ENCODE results near the gene PACSIN2.
"Not testable (repeated sequence)": the region's sequence is repeated elsewhere in the genome, so short reads cannot be mapped to it uniquely, and the experiment has no call there.

The PACSIN2 gene

GRCh38 chr22:42963231-42963595 is 51.7 kb downstream of the PACSIN2 start:
- DNase-seq = no peak

GRCh38 chr22:42962295-42963230 is 52.4 kb downstream of the PACSIN2 start:
- DNase-seq = no peak

DNA sequence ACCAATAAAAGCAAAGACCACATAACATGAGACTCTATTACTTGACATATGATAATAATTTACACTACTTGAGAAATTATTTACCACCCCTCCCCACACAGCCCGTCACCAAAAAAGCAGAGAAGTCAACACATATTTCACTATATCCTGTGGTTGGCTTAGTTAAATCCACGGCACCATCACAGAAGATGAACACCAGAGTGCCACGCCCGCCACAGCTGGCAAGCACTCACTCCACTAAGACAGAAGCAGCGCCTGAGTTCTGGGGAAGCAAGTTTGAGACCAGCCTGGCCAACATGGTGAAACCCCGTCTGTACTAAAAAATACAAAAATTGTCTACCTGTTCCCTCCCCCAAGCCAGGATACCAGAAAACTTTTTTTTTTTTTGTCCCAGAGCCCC is 53.1 kb downstream of the PACSIN2 start:
- DNase-seq = no peak

DNA sequence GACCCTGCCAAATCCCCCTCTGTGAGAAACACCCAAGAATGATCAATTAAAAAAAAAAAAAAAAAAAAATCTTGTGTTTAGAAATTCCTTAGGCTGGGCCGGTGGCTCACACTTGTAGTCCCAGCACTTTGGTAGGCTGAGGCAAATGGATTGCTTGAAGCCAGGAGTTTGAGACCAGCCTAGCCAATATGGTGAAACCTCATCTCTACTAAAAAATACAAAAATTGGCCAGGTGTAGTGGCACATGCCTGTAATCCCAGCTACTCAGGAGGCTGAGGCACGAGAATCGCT is 53.6 kb downstream of the PACSIN2 start:
- not testable (repeated sequence) for DNase-seq

DNA sequence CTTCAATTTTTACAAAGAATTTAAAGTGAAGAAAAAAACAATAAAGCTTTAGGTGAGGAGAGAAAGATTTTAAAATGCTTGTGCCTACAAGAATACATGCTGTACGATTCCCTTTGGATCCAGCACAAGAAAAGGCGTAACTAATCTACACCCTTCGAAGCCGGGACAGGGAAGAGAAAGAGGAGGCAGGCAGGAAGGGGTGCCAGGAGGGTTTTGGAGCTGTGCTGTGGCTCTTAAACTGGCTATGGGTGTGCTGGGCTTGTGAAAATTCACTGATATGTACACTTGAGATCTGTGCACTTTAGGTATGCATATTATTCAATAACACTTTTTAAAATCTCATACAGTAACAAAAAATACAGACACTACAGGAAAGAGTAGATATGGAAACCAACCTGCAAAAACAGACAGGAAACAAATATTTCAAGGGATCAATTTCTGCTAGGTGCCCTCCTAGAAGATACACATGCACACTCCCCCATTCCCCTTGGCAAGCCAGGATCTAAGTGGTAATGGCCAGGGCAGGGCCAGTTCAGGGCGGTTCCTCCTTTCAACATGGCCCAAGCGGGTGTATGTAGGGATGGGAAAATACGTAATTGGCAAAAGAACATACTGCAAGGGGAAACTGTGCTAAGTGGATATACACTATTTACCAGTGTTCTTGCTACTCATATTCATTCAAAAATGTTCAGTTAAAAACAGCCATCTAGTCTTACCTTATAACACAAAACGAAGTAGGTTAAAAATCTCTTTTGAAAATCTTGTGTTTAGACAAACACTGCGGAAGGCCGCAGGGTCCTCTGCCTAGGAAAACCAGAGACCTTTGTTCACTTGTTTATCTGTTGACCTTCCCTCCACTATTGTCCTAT is 54.2 kb downstream of the PACSIN2 start:
- no peak for DNase-seq

DNA sequence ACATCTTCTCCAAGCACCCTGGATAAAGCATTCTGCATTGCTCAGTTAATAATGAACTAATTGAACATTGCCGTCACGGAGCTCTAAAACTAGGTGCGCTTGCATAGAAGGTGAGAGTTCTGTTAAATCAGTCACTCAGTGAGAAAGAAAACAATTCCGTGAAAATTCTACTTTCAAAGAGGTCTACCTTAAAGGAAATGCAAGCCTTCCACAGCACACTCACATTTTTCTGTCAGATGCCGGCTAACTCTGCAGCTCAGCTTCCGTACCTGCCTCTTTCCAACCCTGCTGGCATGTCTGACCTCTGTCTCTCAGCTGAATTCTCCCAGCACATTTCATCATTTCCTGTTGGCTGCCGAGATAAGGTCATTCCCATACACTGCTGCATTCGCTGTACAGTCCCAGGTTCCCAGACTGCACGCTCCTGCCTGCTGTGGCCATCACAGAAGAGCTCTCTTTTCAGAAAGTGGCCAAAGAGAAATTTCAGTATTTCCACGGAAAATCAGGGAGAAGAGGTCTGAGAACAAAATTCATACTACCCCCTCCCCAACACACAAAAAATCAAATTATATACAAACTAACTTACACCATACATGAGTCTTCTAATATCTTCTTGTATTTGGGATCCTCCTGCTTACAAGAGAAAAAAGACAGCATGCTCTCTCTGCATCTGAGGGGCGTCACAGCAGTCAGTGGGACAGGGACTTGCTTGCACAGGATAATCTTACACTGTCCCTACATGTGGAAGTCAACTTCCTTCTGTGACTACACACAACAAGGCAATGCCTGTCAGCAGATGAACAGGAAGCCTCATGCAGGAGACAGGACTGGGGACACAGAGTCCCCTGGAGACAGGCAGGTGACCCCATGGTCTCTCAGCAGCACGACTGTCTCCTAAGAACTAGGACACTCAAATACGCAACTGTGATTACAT is 55.1 kb downstream of the PACSIN2 start:
- DNase-seq = no peak

- no peak for DNase-seq
Observed at GRCh38 chr22:42958937-42959336, 56.0 kb downstream of the PACSIN2 start.

GRCh38 chr22:42957958-42958357 is 57.0 kb downstream of the PACSIN2 start:
- DNase-seq = no peak

GRCh38 chr22:42957544-42957943 is 57.4 kb downstream of the PACSIN2 start:
- no peak for DNase-seq

DNA sequence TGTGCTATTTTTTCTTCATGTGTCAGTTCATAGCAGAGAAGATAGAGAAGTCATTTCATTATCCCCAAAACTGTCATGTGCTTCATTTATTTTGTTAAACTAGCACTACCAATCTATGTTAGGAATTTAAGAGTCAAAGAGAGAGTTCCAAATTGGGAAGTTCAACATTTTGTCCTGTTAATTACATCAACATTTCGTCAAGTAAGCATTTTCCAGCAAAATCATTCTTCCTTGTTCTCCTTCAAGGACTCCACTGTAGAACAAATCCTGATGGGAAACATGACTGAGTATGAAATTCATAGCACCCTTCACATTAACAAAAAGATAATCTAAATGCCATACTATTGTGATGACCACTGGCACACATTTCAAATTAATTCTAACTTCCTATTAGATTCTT is 59.1 kb downstream of the PACSIN2 start:
- no peak for DNase-seq

DNA sequence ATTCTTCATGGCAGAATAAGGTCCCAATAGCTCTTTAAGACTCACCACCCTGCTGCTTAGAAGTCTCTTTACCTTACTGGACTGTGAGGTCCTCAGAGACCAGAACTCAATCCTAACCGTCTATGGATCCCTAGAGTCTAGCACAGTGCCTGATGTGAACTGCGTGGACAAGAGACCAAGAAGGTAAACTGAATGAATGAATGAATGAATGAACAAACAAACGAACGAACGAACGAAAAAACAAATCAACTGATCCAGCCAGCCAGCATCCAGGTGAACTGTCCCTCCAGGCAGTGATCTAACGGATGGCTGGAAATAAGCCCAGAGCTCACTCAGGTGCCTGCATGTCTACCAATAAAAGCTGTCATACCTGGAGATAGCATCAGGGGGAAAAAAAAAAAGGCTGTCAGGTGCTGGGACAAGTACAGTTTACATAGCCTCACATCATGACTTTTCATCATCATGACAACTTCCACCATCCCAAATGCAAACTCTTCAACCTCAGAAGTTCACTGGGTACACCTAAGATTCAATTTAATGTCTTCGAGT is 59.8 kb downstream of the PACSIN2 start:
- no peak for DNase-seq

- not testable (repeated sequence) for DNase-seq
Observed at GRCh38 chr22:42953751-42954150, 61.2 kb downstream of the PACSIN2 start.

GRCh38 chr22:42951093-42951710 is 63.7 kb downstream of the PACSIN2 start:
- DNase-seq = no peak

DNA sequence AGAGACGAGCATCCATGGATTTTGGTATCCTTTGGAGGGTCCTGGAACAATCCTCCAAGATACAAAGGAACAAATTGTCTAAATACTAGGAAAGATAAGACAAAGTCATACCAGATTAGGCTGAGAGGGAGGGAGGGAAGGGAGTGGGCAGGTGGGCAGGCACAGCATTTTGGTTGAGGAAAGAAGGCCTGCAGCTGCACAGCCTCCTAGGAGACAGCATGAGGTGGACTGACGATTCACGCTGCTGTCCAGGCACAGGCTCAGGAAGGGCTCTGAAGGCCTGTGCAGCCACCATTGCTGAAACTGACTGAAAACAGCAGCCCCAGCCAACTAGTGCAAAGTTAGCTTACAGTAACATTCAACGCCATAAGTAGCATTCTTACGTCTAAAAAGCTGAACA is 64.7 kb downstream of the PACSIN2 start:
- no peak for DNase-seq

- DNase-seq = no peak
Observed at GRCh38 chr22:42949159-42949558, 65.8 kb downstream of the PACSIN2 start.

- DNase-seq = no peak
Observed at GRCh38 chr22:42948294-42948693, 66.7 kb downstream of the PACSIN2 start.

- DNase-seq = no peak
Observed at GRCh38 chr22:42947211-42947990, 67.5 kb downstream of the PACSIN2 start.

- no peak for DNase-seq
Observed at GRCh38 chr22:42946546-42947198, 68.3 kb downstream of the PACSIN2 start.

- no peak for DNase-seq
Observed at GRCh38 chr22:42945736-42946135, 69.2 kb downstream of the PACSIN2 start.

- no peak for DNase-seq
Observed at GRCh38 chr22:42945027-42945426, 69.9 kb downstream of the PACSIN2 start.

DNA sequence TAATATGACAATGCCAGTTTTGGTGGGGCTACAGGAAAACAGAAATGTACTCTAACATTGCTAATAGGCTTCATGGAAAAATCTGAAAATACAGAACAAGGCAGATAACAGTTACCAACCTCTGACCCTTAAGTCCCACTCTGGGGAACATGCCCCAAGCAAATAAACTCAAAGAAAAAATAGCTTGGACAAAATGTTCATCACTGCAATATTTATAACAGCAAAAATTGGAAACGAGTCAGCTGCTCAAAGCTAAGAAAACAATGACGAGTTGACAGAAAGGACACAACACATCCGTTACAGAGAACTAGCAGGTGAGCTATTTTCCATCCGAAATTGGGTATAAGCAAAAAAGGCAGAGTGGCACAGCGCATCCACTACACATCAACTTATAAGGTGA is 70.5 kb downstream of the PACSIN2 start:
- DNase-seq = no peak

Data from CD4-positive, alpha-beta T cell treated with Interleukin-17A for 4 hours (primary cell).